Measurements from ENCODE around the gene CTAGE9.
"Not testable (repeated sequence)": the region's sequence is repeated elsewhere in the genome, so short reads cannot be mapped to it uniquely, and the experiment has no call there.

Gene CTAGE9

DNA sequence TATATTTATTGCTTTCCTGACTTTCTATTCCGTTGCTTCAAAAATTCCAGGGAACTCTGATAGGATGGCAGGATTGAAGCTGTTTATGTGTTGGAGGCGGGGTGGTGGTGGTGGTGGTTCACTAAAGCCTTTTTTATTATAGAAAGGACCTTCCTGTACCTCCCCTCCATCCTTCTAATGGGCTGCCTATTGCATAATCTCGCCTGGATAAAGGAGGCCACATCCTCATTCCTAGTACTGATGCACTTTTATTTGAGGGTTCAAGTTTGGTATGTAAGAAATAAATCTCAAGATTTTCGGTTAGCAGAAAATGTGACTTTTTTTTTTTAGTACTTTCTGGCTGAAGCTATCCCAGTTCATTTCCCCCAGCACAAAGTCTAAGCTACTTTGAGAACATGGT, 18.7 kb upstream of the CTAGE9 start:
- Histone ChIP-seq H3K4me3 (no peak overlapping the region), H3K36me3 (no peaks in the 10 kb centered on the region), H3K9me3 (0 out of 2 replicates have a peak, but pooled peaks cover 7% of the 10 kb centered on the region), H4K20me1 (no peaks in the 10 kb centered on the region), H3K27ac (no peak overlapping the region), H3K9ac (no peak overlapping the region), H3K27me3 (no peaks in the 10 kb centered on the region), H3K4me1 (peaks cover 6% of the 10 kb centered on the region; the same call in 1 of the 2 replicates), H3K4me2 (no peak overlapping the region)
- no peak for TF ChIP-seq Cebpa-rat (IDR thresholded peaks at IDR 0.05)

DNA sequence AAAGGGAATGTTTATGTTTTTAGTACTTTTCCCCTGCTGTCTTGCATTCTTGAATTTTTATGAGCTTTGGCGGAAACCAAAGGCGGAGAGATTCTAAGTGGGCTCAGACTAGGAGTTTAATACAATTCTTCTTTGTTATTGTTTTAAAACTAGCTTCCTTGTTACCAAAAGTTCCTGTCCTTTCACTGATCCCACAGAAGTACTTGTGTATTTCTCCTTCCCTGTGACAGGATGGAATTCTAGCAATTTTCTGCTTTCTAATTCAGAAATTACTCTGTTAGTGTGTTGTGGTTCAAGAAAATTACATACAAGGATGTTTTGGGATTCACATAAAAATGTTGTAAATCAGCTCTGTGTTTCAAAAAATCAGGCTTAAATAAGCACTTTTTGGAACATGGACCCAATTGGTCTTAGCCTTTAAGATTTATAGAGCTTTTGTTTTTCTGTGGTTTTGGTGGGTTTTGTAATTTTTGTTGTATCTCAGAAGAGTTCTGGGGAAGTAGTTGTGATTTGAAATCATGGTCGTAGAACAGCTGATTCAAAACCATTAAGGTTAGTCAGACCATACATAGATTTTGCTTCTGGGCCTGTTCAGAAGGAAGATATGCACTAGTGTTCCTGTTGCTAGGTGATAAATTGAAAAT, 17.6 kb upstream of the CTAGE9 start:
- no peak for TF ChIP-seq Cebpa-rat (IDR thresholded peaks at IDR 0.05)
- Histone ChIP-seq H4K20me1 (no peaks in the 10 kb centered on the region), H3K4me1 (no peaks in the 10 kb centered on the region), H3K36me3 (no peaks in the 10 kb centered on the region), H3K27me3 (no peaks in the 10 kb centered on the region), H3K4me2 (no peak overlapping the region), H3K9ac (no peak overlapping the region), H3K27ac (no peak overlapping the region), H3K4me3 (no peak overlapping the region), H3K9me3 (0 out of 2 replicates have a peak, but pooled peaks cover 7% of the 10 kb centered on the region)

- H4K20me1 ChIP-seq: no peaks in the 10 kb centered on the region
- H3K27me3 ChIP-seq: no peaks in the 10 kb centered on the region
- TF ChIP-seq Cebpa-rat (IDR thresholded peaks at IDR 0.05): no peak
- H3K9me3 ChIP-seq: 0 out of 2 replicates have a peak, but pooled peaks cover 7% of the 10 kb centered on the region
- H3K4me1 ChIP-seq: no peaks in the 10 kb centered on the region
- H3K9ac ChIP-seq: no peak overlapping the region
- no peak overlapping the region for H3K4me3 ChIP-seq
- H3K4me2 ChIP-seq: no peak overlapping the region
- no peak overlapping the region for H3K27ac ChIP-seq
- H3K36me3 ChIP-seq: no peaks in the 10 kb centered on the region
These were observed 17.1 kb upstream of the CTAGE9 start for GRCh38 chr6:131727868-131728267.

GRCh38 chr6:131727467-131727866, 16.6 kb upstream of the CTAGE9 start:
- no peak overlapping the region for H3K4me2 ChIP-seq
- H3K36me3 ChIP-seq: no peaks in the 10 kb centered on the region
- H3K27ac ChIP-seq: no peak overlapping the region
- TF ChIP-seq Cebpa-rat (IDR thresholded peaks at IDR 0.05): no peak
- H3K27me3 ChIP-seq: no peaks in the 10 kb centered on the region
- H3K9me3 ChIP-seq: 0 out of 2 replicates have a peak, but pooled peaks cover 7% of the 10 kb centered on the region
- no peaks in the 10 kb centered on the region for H3K4me1 ChIP-seq
- no peak overlapping the region for H3K9ac ChIP-seq
- no peak overlapping the region for H3K4me3 ChIP-seq
- H4K20me1 ChIP-seq: no peaks in the 10 kb centered on the region

- Histone ChIP-seq H3K9ac (no peak overlapping the region), H4K20me1 (no peaks in the 10 kb centered on the region), H3K4me2 (no peak overlapping the region), H3K36me3 (no peaks in the 10 kb centered on the region), H3K27ac (no peak overlapping the region), H3K9me3 (0 out of 2 replicates have a peak, but pooled peaks cover 7% of the 10 kb centered on the region), H3K4me3 (no peak overlapping the region), H3K4me1 (no peaks in the 10 kb centered on the region), H3K27me3 (no peaks in the 10 kb centered on the region)
- TF ChIP-seq Cebpa-rat (IDR thresholded peaks at IDR 0.05): no peak
These were observed 13.3 kb upstream of the CTAGE9 start for GRCh38 chr6:131724114-131724513.

DNA sequence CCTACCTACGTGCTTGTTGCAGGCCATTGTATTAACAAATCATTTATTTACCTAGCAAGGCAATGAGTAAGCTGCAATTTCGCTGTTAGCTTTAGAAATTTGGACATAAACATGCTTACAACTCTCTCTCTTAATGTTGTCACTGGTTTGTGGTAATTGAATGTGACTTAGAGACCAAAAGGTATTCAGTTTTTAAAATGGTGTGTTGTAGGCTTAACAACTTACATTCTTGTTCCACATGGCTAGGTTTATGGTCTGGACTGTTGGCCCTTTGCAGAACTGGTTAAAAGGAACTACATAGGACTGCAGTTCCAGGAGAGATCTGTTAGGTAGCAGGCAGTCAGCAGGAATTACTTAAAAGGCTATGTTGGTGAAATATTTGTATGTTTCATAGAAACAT, 10.3 kb upstream of the CTAGE9 start:
- H3K4me3 ChIP-seq: no peak overlapping the region
- H3K36me3 ChIP-seq: no peaks in the 10 kb centered on the region
- H4K20me1 ChIP-seq: no peaks in the 10 kb centered on the region
- no peak overlapping the region for H3K9ac ChIP-seq
- H3K4me1 ChIP-seq: no peaks in the 10 kb centered on the region
- no peak for TF ChIP-seq Cebpa-rat (IDR thresholded peaks at IDR 0.05)
- H3K27ac ChIP-seq: no peak overlapping the region
- H3K27me3 ChIP-seq: no peaks in the 10 kb centered on the region
- no peak overlapping the region for H3K4me2 ChIP-seq
- 0 out of 2 replicates have a peak, but pooled peaks cover 2% of the 10 kb centered on the region for H3K9me3 ChIP-seq

- H3K4me3 ChIP-seq: no peak overlapping the region
- H3K27ac ChIP-seq: no peak overlapping the region
- no peaks in the 10 kb centered on the region for H3K27me3 ChIP-seq
- no peaks in the 10 kb centered on the region for H3K4me1 ChIP-seq
- no peak overlapping the region for H3K9ac ChIP-seq
- H4K20me1 ChIP-seq: no peaks in the 10 kb centered on the region
- no peaks in the 10 kb centered on the region for H3K9me3 ChIP-seq
- no peak overlapping the region for H3K4me2 ChIP-seq
- H3K36me3 ChIP-seq: no peaks in the 10 kb centered on the region
- TF ChIP-seq Cebpa-rat (IDR thresholded peaks at IDR 0.05): no peak
These were observed 7.2 kb upstream of the CTAGE9 start for GRCh38 chr6:131717836-131718542.

GRCh38 chr6:131715567-131715966, 4.8 kb upstream of the CTAGE9 start:
- H3K4me2 ChIP-seq, H3K36me3 ChIP-seq, H4K20me1 ChIP-seq, H3K9ac ChIP-seq, H3K4me3 ChIP-seq, H3K9me3 ChIP-seq, H3K27ac ChIP-seq, H3K27me3 ChIP-seq, H3K4me1 ChIP-seq: not testable (repeated sequence)

- H3K9ac ChIP-seq, H3K9me3 ChIP-seq, H3K4me3 ChIP-seq, H3K27ac ChIP-seq, H3K36me3 ChIP-seq, H3K4me2 ChIP-seq, H3K27me3 ChIP-seq, H3K4me1 ChIP-seq, H4K20me1 ChIP-seq: not testable (repeated sequence)
These were observed 6.9 kb downstream of the CTAGE9 start for GRCh38 chr6:131703905-131704304.

GRCh38 chr6:131700851-131701250, 10.0 kb downstream of the CTAGE9 start:
- not testable (repeated sequence) for H3K27ac ChIP-seq, H3K4me2 ChIP-seq, H3K4me3 ChIP-seq, H3K9ac ChIP-seq, H3K36me3 ChIP-seq, H3K4me1 ChIP-seq, H3K9me3 ChIP-seq, H4K20me1 ChIP-seq, H3K27me3 ChIP-seq
